H9 (cell line): ENCODE data around the gene ST14. TPM values are rescaled to one million over a fixed set of nuclear protein-coding genes. Genes with fewer than 3 reads are reported as not detected.

Experiments used
- DNase-seq: peaks from one replicate; pipeline ENCODE4 v3.0.0-alpha.2; 2017
- H2AFZ ChIP-seq: one replicate; pipeline ENCODE4 v1.6.1; 2013; ENCODE audit warnings: mild to moderate bottlenecking, low read length, control low read depth, moderate library complexity
- H2AK5ac ChIP-seq: 2 replicates; pipeline ENCODE4 v1.6.1; 2013; ENCODE audit warnings: low read length, control low read depth, mixed read lengths; ENCODE audit not compliant: insufficient read length
- H2BK120ac ChIP-seq: one replicate; pipeline ENCODE4 v1.6.1; 2013; ENCODE audit warnings: low read depth, mild to moderate bottlenecking, low read length, control low read depth, inconsistent platforms; ENCODE audit not compliant: poor library complexity, severe bottlenecking
- H2BK12ac ChIP-seq: 2 replicates; pipeline ENCODE4 v1.6.1; 2013; ENCODE audit warnings: low read length, control low read depth, mixed read lengths, low read depth; ENCODE audit not compliant: insufficient read length
- H2BK15ac ChIP-seq: 2 replicates; pipeline ENCODE4 v1.6.1; 2013; ENCODE audit warnings: low read depth, low read length, control low read depth
- H2BK20ac ChIP-seq: one replicate; pipeline ENCODE4 v1.6.1; 2013; ENCODE audit warnings: low read depth, mild to moderate bottlenecking, low read length, control low read depth, inconsistent platforms; ENCODE audit not compliant: poor library complexity, severe bottlenecking
- H2BK5ac ChIP-seq: 2 replicates; pipeline ENCODE4 v1.6.1; 2013; ENCODE audit warnings: low read length, control low read depth, mixed read lengths; ENCODE audit not compliant: insufficient read length
- H3K14ac ChIP-seq: 2 replicates; pipeline ENCODE4 v1.6.1; 2013; ENCODE audit warnings: low read length, control low read depth; ENCODE audit not compliant: insufficient read depth
- H3K18ac ChIP-seq: 2 replicates; pipeline ENCODE4 v1.6.1; 2013; ENCODE audit warnings: low read depth, mild to moderate bottlenecking, mixed read lengths, low read length, control low read depth; ENCODE audit not compliant: insufficient read length
- H3K23ac ChIP-seq: 2 replicates; pipeline ENCODE4 v1.6.1; 2013; ENCODE audit warnings: low read length, control low read depth, mixed read lengths, low read depth; ENCODE audit not compliant: insufficient read length
- H3K23me2 ChIP-seq: 2 replicates; pipeline ENCODE4 v1.6.1; 2013; ENCODE audit warnings: low read depth, mild to moderate bottlenecking, mixed read lengths, low read length, control low read depth; ENCODE audit not compliant: insufficient read length, poor library complexity, severe bottlenecking
- H3K27ac ChIP-seq: 2 replicates; pipeline ENCODE4 v1.5.1; 2013; ENCODE audit warnings: low read length, control low read depth, mixed read lengths, low read depth; ENCODE audit not compliant: insufficient read length
- H3K27me3 ChIP-seq: 2 replicates; pipeline ENCODE4 v1.6.1; 2013; ENCODE audit warnings: low read length, control low read depth, inconsistent platforms; ENCODE audit not compliant: insufficient read depth
- H3K4ac ChIP-seq: 2 replicates; pipeline ENCODE4 v1.6.1; 2013; ENCODE audit warnings: low read depth, mild to moderate bottlenecking, control low read depth, inconsistent platforms, low read length, moderate library complexity
- H3K4me1 ChIP-seq: 2 replicates; pipeline ENCODE4 v1.6.1; 2013; ENCODE audit warnings: low read length, control low read depth, inconsistent platforms; ENCODE audit not compliant: insufficient read depth
- H3K4me2 ChIP-seq: 2 replicates; pipeline ENCODE4 v1.6.1; 2013; ENCODE audit warnings: low read length, control low read depth, mixed read lengths; ENCODE audit not compliant: insufficient read length, insufficient read depth
- H3K56ac ChIP-seq: 2 replicates; pipeline ENCODE4 v1.6.1; 2013; ENCODE audit warnings: low read depth, mild to moderate bottlenecking, mixed read lengths, low read length, control low read depth; ENCODE audit not compliant: insufficient read length
- H3K79me1 ChIP-seq: 2 replicates; pipeline ENCODE4 v1.6.1; 2013; ENCODE audit warnings: low read depth, mild to moderate bottlenecking, moderate library complexity, low read length, control low read depth, inconsistent platforms; ENCODE audit not compliant: insufficient read depth, poor library complexity, severe bottlenecking
- H3K79me2 ChIP-seq: 2 replicates; pipeline ENCODE4 v1.6.1; 2013; ENCODE audit warnings: low read length, control low read depth, inconsistent platforms; ENCODE audit not compliant: insufficient read depth
- H3K9ac ChIP-seq: 2 replicates; pipeline ENCODE4 v1.6.1; 2013; ENCODE audit warnings: low read length, control low read depth, mixed read lengths; ENCODE audit not compliant: insufficient read length; ENCODE audit errors: extremely low read depth
- H3K9me3 ChIP-seq: one replicate; pipeline ENCODE4 v1.6.1; 2013; ENCODE audit warnings: low read depth, low read length, inconsistent platforms; ENCODE audit not compliant: control insufficient read depth
- H3T11ph ChIP-seq: one replicate; pipeline ENCODE4 v1.6.1; 2013; ENCODE audit warnings: mild to moderate bottlenecking, low read length, control low read depth, inconsistent platforms
- H4K20me1 ChIP-seq: one replicate; pipeline ENCODE4 v1.6.1; 2013; ENCODE audit not compliant: control insufficient read depth, insufficient read length, insufficient read depth
- H4K5ac ChIP-seq: 2 replicates; pipeline ENCODE4 v1.6.1; 2013; ENCODE audit warnings: low read depth, mild to moderate bottlenecking, mixed read lengths, low read length, control low read depth; ENCODE audit not compliant: insufficient read length
- H4K8ac ChIP-seq: replicated peaks from 2 replicates; pipeline ENCODE4 v1.6.1; 2013; ENCODE audit warnings: low read length, control low read depth, mixed read lengths, low read depth; ENCODE audit not compliant: insufficient read length
- H4K91ac ChIP-seq: 2 replicates; pipeline ENCODE4 v1.6.1; 2013; ENCODE audit warnings: low read depth, mild to moderate bottlenecking, moderate library complexity, mixed read lengths, low read length, control low read depth; ENCODE audit not compliant: insufficient read length
- H3K27ac Mint-ChIP-seq, 3 experiments: 2 replicates in 2 of 3; 3 replicates in 1 of 3; pipeline ENCODE4 v1.8.0; 2020 to 2021; ENCODE audit warnings: mixed read lengths in 3 of 3, mild to moderate bottlenecking in 1 of 3, moderate library complexity in 1 of 3
- H3K27me3 Mint-ChIP-seq: 2 replicates; pipeline ENCODE4 v1.8.0; 2021; ENCODE audit warnings: low read depth, mild to moderate bottlenecking, moderate library complexity, mixed read lengths
- H3K36me3 Mint-ChIP-seq, 3 experiments: 2 replicates in 2 of 3; 3 replicates in 1 of 3; pipeline ENCODE4 v1.8.0; 2020 to 2021; ENCODE audit warnings: low read depth in 3 of 3, mixed read lengths in 3 of 3; ENCODE audit not compliant: insufficient read depth in 1 of 3
- H3K4me1 Mint-ChIP-seq, 2 experiments: 2 replicates each; pipeline ENCODE4 v1.8.0; 2020; ENCODE audit warnings: mixed read lengths in 2 of 2
- H3K4me3 Mint-ChIP-seq, 2 experiments: 2 replicates in 1 of 2; 3 replicates in 1 of 2; pipeline ENCODE4 v1.8.0; 2020 to 2021; ENCODE audit warnings: mild to moderate bottlenecking in 2 of 2, mixed read lengths in 2 of 2, moderate library complexity in 1 of 2
- H3K9me3 Mint-ChIP-seq, 2 experiments: 2 replicates in 1 of 2; 3 replicates in 1 of 2; pipeline ENCODE4 v1.8.0; 2020; ENCODE audit warnings: mild to moderate bottlenecking in 2 of 2, mixed read lengths in 2 of 2, moderate library complexity in 1 of 2
- WGBS: extraction: QIAGEN DNeasy Blood & Tissue Kit; methylation state at CpG from one replicate; pipeline ENCODE4 v1.1.7; 2013; ENCODE audit warnings: missing lambda C conversion rate, low lambda C conversion rate, mixed read lengths; ENCODE audit not compliant: insufficient read length; ENCODE audit errors: extremely low coverage; 5-methylcytosine and 5-hydroxymethylcytosine counted together
- total RNA-seq: library from RNA; stranded (reverse); gene quantifications from 2 replicates; pipeline ENCODE4 v1.2.1, GENCODE V29; 2021
- TF ChIP-seq, protein P1 (sequence below): fragments of 200-600 bp; sonication (generic); conservative IDR thresholded peaks from 3 replicates; pipeline ENCODE4 v1.8.0; 2021; ENCODE audit warnings: antibody characterized with exemption, mild to moderate bottlenecking

ST14 gene
- total RNA-seq, 1 experiment from 2014 or later, result 22.4 TPM

DNA sequence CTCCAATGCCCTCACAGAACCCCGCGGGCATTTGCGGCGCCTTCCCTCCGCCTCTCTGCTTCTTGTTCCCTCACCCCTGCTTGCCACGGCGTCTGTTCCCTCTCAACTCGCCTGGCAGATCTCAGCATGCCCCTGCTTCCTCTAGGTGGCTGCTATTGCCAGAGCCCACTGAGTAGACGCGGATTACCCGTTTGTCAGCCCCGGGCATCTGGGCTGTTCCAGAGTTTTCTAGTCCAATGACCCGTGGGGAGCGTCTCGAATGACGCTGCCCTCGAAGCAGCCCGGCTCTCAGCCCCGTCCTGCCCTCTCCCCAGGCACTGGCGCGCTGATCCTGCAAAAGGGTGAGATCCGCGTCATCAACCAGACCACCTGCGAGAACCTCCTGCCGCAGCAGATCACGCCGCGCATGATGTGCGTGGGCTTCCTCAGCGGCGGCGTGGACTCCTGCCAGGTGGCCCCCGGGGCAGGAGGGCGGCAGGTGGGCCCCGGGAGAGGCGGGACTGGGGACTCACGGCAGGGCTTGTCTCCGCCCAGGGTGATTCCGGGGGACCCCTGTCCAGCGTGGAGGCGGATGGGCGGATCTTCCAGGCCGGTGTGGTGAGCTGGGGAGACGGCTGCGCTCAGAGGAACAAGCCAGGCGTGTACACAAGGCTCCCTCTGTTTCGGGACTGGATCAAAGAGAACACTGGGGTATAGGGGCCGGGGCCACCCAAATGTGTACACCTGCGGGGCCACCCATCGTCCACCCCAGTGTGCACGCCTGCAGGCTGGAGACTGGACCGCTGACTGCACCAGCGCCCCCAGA is 49.7 kb downstream of the ST14 start:
- DNase-seq, result peak; percentile 25

More for the DNA sequence above, 49.7 kb downstream of the ST14 start:
- H3K79me1 ChIP-seq, result no peaks in the 10 kb centered on the region
- WGBS, result no CpG with 5 or more reads among the region's 53 CpGs
- H3K18ac ChIP-seq, result no peak overlapping the region
- H2BK12ac ChIP-seq, result no peak overlapping the region
- H2BK15ac ChIP-seq, result no peak overlapping the region
- H3K4ac ChIP-seq, result no peak overlapping the region
- no peak overlapping the region for H4K8ac ChIP-seq
- no peak overlapping the region for H4K91ac ChIP-seq
- H3K27ac Mint-ChIP-seq, result no peak overlapping the region; a peak in 1 of 7 replicates
- peaks cover 3 to 6% of the 10 kb centered on the region in 2 experiments; a peak in 3 of 4 replicates for H3K4me1 Mint-ChIP-seq
- H3K27me3 ChIP-seq, result no peaks in the 10 kb centered on the region
- no peaks in the 10 kb centered on the region for H4K20me1 ChIP-seq
- H3K4me1 ChIP-seq, result no peaks in the 10 kb centered on the region; the same call in 1 of the 2 replicates
- no peak overlapping the region for H2BK120ac ChIP-seq
- H3K14ac ChIP-seq, result no peak overlapping the region
- no peak overlapping the region for H2AK5ac ChIP-seq
- no peak overlapping the region for H2AFZ ChIP-seq
- H3K4me2 ChIP-seq, result no peak overlapping the region
- peaks cover 1 to 4% (median 2%) of the 10 kb centered on the region in 3 experiments; a peak in 2 of 7 replicates for H3K36me3 Mint-ChIP-seq
- no peak overlapping the region for H3K4me3 Mint-ChIP-seq
- no peaks in the 10 kb centered on the region; a peak in 1 of 5 replicates for H3K9me3 Mint-ChIP-seq
- H3T11ph ChIP-seq, result no peak overlapping the region
- no peaks in the 10 kb centered on the region for H3K23me2 ChIP-seq
- H3K9me3 ChIP-seq, result no peaks in the 10 kb centered on the region
- H3K56ac ChIP-seq, result no peak overlapping the region
- H3K9ac ChIP-seq, result no peak overlapping the region
- H4K5ac ChIP-seq, result no peak overlapping the region
- no peak overlapping the region for H3K23ac ChIP-seq
- no peak overlapping the region for H2BK20ac ChIP-seq
- TF ChIP-seq, protein P1, sequence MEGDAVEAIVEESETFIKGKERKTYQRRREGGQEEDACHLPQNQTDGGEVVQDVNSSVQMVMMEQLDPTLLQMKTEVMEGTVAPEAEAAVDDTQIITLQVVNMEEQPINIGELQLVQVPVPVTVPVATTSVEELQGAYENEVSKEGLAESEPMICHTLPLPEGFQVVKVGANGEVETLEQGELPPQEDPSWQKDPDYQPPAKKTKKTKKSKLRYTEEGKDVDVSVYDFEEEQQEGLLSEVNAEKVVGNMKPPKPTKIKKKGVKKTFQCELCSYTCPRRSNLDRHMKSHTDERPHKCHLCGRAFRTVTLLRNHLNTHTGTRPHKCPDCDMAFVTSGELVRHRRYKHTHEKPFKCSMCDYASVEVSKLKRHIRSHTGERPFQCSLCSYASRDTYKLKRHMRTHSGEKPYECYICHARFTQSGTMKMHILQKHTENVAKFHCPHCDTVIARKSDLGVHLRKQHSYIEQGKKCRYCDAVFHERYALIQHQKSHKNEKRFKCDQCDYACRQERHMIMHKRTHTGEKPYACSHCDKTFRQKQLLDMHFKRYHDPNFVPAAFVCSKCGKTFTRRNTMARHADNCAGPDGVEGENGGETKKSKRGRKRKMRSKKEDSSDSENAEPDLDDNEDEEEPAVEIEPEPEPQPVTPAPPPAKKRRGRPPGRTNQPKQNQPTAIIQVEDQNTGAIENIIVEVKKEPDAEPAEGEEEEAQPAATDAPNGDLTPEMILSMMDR, result no peak
- H2BK5ac ChIP-seq, result no peak overlapping the region
- H3K27me3 Mint-ChIP-seq, result peaks cover 4% of the 10 kb centered on the region
- no peaks in the 10 kb centered on the region for H3K79me2 ChIP-seq
- H3K27ac ChIP-seq, result no peak overlapping the region
